ENCODE data around the gene PGM2L1.
"Not testable (repeated sequence)": the region's sequence is repeated elsewhere in the genome, so short reads cannot be mapped to it uniquely, and the experiment has no call there.

Gene PGM2L1

DNA sequence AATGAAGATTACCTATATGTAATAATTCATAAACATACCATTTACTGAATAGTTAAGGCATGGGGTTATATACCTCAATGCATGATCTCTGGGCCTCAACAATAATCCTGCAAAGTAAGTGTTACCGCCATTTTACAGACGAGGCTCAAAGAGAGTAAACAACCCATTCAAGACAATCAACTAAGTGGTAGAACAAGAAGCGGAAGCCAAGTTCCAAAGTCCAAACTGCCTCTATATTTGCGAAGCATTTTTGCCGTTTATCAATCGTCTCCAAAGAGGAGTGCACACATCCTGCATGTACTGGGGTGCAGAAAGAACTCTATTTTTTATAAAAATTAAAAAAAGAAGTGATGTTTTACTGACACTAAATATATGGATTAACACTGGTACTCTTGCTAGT lies 59.3 kb downstream of the PGM2L1 start:
- no peak for DNase-seq (ENCODE audit: low read depth)

DNA sequence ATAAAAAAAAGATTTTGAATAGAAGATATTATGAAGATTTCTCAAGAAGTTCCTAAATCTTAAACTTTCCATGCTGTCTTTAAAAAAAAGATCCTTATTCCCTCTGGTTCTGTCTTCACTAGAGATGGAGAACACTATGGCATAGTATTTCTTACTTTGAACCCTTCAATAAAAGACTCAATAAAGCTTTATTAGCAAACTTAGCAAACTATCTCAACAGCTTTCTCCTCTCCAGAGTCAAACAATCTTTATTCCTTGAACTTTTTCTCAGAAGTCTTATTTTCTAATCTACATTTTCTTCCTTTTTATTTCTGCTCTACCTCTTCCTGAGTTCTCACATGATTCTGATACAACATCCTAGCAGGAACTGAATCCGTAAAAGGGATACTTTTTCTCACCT lies 65.0 kb downstream of the PGM2L1 start:
- DNase-seq (ENCODE audit: low read depth): no peak

DNA sequence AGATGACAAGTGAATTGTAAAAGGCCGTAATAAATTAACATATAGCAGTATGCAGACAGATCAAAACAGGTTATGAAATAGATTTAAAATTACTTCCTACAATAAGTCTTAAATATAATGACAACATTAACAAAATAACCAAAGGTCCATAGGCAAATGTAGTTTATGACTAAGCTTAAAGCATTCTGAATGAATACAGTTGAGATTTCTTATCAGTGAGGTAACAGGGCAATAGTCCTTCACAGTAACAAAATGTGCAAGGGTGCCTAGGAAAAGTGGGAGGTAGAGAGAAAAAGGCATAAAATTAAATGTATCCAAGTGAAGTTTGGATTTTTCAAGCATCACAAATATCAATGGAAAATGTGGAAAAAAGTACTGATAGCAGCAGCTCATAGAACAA lies 65.9 kb downstream of the PGM2L1 start:
- no peak for DNase-seq (ENCODE audit: low read depth)

DNA sequence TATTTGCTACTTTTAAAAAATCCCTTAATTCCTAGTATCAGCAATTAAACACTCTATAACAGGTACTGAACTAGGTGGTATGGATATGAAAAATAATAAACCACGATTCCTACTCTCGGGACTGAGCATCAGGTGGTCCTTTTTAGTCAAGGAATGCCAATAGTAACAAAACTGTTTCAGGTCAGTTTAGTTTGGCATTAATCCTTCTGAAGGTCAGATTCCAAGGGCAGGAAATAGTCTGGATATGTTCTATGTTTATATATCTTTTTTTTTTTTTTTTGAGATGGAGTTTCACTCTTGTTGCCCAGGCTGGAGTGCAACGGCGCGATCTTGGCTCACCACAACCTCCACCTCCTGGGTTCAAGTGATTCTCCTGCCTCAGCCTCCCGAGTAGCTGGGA lies 67.2 kb downstream of the PGM2L1 start:
- not testable (repeated sequence) for DNase-seq (ENCODE audit: low read depth)

DNA sequence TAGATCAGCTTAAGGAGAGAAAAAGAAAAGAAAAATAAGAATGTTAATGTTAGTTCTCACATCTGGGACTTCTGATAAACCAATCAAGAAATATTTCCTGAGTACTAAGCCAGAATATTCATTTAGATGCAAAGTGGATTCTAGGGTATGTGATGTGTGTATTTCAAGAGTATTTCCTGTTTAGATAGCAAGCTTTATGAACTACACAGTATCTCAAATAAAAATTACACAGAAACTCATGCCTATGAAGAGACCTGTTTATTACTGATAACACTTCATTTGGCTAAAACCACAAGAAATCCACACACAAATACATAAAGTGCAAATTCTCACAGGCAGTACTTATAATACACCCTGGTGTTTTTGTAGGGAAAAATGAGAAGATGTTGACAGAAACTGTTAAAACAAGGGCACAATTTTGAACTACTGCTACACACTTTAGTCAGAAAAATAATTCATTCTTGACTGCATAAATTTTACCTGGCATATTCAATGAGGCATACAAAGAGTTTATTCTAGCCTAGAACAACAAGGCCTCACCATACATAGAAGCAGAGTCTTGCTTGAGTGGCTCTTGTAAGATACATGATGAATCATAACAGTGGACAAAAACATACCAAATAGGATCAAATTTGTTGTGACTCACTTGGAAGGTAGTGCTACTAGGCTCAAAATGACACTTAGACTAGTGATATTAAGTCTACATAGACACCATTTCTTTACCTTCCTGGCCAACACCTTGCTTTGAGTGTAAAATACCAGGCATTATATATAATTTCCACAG lies 68.0 kb downstream of the PGM2L1 start:
- peak; percentile 79 for DNase-seq (ENCODE audit: low read depth)

DNA sequence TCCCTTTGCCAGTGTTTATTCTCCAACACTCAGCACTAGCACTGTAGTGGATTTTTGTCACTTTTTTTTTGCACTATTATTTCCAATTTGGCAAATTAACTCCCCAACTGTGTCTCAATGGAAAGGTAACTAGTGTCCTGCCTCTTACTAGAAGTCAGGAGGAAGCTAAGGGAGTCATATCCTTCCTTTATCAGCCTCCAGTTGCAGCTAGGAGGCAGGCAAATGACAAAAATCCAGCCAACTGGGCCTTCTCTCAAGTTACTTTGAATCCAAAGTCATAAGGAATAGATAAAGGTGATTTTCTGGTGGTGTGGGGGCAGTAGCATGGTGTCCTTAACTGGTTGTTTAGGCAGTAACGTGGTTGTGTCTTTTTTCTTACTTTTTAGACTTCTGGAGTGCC lies 71.2 kb downstream of the PGM2L1 start:
- DNase-seq (ENCODE audit: low read depth): no peak

DNA sequence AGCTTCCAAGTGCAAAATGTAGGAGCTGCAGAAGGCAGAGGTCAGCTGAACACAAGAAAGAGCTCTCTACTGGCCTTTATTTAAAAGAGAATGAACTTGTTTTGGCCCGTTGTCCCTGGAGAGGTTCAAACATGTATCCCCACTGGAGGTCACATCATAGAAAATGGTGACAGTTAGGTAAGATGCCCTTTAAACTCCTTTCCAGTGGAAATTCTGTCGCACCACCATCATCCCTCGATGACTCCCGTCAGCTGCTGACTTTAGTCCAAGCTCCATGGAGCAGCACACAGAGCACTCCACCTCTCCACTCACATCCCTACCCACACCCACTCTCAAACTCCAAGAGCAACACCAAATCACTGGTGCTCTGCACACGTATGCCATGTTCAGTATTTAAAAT lies 71.6 kb downstream of the PGM2L1 start:
- DNase-seq (ENCODE audit: low read depth): no peak

DNA sequence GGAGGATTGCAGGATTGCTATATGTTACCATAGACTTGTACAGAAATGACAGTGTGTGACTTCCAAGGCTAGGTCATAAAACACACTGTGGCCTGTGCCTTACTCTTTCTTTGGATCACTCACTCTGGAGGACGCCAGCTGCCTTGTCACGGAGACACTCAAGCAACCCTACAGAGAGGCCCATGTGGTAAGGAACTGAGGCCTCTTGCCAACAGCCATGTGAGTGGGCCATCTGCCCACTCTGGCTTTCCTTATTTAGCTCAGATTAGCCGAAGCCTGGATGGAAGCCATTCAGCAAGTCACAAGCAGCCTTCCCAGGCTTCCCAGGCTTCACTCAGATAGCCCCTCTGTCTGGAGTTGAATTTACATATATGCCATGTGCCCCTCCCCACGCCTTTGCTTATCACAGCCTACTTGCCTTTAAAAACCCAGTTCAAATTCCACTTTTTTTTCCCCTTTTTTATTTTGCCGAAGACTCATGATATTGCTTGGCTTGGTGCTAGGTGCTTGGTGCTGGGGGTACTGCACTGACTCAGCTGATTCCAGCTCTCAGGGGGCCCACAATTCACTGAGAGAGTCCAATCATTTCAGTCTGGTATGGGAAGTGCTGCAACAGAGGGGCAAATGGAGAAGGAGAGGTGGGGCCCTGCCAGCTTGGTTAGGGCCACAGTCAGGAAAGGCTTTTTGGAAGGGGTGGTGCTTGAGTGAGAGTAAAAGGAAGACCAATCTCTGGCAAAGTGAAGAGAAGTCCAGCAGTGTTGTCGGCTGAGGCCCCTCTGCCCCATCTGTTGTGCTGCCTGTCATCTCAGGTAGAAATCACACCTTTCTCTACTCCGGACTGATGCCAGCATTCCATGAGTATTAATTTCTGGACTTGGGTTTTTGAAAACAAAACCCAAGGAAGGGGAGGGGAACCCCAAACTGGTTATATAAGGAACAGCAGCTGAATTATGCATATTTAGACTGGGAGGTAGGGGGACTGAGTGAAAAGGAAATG lies 72.3 kb downstream of the PGM2L1 start:
- DNase-seq (ENCODE audit: low read depth): no peak

DNA sequence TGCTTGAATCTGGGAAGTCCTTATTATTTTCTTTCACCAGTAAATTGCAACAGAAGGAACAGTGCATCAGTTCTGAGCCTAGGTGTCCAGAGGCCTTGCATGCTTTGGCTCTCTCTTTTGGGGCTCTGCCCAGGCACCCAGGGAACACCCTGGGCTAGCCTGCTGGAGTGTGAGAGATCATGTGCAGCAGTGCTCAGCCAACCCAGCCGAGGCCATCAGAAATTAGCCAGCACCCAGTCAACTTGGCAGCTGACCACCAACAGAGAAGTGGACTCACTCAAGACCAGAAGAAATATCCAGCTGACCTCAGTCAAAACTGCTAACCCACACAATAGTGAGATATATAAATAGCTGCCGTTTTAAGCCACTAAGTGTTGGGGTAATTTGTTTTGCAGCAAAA lies 75.6 kb downstream of the PGM2L1 start:
- no peak for DNase-seq (ENCODE audit: low read depth)

DNA sequence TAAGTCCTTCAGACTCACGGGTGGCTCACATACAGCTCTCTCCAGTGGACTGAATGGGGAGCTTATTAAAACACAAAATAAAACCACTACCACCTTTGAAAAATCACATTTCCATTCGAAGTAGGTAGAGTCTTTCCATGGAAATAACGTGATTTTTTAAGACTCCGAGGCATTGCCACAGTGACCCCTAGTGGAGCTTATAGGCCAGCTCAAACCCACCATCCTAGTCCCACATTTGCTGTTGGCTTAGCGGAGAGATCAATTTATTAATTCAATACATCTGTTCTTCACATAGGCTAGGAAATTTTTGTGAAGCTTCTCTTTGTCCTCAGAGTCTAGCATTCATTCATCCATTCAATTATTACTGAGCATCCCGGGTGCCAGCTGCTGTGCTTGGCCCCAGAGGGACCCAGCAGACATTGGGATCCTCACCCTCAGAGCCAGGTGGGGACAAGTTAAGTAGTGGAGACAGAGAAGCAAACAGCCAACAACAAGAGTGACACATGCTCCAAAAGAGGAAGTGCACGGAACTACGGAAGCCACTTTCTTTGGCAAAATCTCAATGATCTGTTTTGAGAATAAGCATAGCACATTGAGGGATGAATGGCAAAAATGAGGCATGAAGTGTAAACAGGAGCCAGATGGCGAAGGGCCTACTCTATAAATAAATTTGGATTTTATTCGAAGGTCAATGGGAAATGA lies 76.6 kb downstream of the PGM2L1 start:
- peak; percentile 20 for DNase-seq (ENCODE audit: low read depth)

DNA sequence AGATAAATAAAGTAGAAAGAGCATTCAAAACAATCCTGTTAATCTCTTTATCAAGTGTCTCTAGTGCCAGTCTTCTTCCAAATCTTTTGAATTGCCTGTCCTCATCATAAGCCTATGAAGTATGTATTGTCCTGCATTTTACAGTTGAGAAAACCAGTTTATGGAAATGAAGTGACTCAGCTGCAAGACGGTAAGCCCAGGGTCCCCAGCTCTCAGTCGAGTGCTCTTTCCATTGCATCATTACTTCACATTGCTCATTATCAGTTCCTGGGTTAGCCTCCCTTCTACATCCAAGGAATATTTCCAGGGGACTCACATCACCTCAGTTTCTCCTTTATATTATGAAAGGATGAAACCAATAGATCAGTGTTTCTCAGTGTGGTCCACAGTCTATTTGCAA lies 77.7 kb downstream of the PGM2L1 start:
- peak; percentile 30 for DNase-seq (ENCODE audit: low read depth)

DNA sequence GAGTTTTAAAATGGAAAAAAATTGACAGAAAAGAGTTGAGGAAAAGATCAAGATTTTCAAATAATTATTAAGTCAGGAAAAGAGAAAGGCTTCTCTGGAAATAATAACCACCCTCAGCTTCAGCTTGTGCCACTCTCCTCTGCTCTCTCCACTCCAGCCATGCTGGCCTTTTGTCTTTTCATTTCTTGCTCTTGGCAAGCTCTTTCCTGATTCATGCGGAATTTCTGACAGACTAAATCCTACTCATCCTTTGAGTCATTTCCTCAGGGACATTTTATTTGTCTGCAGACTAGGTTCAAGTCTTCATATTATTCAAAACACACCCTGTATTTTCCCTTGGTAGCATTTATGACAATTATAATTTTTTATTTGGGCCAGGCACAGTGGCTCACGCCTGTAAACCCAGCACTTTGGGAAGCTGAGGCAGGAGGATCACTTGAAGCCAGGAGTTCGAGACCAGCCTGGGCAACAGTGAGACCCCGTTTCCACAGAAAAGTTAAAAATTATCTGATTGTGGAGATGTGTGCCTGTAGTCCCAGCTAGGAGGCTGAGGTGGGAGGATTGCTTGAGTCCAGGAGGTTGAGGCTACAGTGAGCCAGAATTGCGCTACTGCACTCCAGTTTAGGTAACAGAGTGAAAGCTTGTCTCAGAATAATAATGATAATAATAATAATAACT lies 79.0 kb downstream of the PGM2L1 start:
- peak; percentile 94 for DNase-seq (ENCODE audit: low read depth)

DNA sequence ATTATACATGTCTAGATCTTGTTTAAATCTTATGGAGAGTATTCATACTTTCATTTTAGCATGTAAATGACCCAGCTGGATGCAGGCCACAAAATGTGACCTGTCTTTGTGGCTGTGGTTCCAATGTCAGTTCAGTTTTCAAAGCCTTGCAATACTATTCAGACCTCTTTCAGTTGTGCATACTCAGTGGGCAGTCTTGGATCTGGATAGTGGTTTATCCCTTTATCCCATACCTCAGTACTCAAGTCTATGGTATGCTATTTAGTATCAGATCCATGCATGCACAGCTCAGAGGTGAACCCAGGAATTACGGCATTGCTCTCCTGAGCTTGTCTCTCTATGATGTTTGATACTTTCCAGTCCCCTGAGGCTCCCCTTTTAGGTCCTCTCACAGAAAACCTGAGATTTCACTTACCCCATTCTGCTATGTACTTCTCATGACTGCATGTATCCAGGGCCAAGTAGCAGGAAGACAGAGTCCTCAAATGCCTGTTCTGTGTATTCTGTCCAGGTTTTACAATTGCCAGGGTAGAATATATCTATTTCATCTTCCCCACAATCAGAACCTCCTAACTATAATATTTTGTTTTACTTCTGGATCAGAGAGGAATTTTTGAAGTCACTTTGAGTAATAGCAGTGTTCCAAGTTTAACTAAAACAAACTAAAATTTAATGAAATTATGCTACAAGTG lies 79.8 kb downstream of the PGM2L1 start:
- peak; percentile 54 for DNase-seq (ENCODE audit: low read depth)

DNA sequence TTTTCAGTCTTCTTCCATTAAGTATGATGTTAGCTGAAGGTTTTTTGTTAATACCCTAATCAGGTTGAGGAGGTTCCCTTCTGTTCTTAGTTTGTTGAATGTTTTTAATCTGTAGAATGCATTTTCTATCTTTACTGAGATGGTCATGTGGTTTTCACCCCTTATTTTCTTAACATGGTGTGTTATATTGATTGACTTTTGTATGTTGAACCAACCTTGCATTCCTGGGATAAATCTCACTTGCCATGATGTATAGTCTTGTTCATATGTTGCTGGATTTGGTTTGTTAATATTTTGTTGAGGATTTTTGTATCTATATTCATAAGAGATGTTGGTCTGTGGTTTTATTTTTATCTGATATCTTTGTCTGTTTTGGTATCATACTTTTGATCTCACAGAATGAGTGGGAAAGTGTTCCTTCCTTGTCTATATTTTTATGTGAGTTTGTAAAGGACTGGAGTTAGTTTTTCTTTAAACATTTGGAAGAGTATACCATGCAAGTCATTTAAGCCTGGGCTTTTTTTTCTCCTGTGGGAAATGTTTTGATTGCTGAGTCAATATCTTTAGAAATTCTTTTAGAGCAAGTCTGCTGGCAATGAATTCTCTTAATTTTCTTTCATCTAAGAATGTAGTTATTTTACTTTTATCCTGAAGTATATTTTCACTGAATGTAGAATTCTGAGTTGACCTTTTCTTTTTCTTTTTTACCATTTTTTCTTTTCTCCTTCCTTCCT lies 81.3 kb downstream of the PGM2L1 start:
- peak; percentile 13 for DNase-seq (ENCODE audit: low read depth)

DNA sequence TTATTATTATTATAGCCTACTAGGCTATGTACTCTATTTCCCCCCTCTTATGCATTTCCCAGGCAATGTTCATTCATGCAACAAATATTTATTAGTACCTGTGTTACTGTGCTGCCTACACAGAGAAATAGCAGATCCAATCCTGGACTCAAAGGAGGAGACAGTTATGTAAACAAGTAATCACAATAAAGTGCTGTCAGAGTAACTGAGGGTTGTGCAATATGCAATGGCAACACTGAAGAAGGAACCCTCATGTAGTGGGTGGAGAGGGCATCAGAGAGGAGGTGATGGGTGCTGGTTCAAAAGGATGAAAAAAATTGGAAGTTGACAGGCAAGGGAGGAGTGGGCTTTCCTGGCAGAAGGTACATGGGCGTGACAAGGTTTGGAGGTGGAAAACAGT lies 85.9 kb downstream of the PGM2L1 start:
- no peak for DNase-seq (ENCODE audit: low read depth)

DNA sequence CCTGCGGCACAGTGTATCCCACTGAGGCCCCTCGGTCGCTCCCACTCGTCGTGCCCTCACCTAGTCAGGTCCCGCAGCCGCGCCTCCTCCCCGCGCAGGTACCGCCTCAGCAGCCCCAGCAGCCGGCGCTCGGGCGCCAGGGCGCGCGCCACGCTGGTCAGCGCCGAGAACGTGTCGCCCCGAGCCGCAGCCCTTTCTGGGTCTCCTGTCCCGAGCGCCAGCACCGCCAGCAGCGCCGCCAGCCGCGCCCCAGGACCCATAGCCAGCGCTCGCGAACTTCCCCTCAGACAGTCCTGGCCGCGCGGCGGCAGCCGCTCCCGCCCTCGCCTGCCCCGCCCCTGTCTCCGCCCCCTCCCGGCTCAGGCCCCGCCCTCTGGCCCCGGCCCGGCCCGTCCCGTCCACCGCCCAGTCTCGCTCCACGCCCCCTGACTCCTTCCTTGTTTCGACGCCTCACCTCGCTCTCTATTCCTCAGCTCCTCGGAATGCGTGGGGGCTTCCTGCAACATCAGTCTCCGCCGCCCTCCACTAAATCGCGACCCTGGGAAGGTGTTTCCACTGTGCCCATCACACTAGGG lies 86.8 kb downstream of the PGM2L1 start, which contains the start of gene P4HA3:
P4HA3 (minus strand) TSS at position 289 of the 575 bp plus-strand sequence; CDS start at position 260, 29 bp downstream.
- peak; percentile 30 for DNase-seq (ENCODE audit: low read depth)

DNA sequence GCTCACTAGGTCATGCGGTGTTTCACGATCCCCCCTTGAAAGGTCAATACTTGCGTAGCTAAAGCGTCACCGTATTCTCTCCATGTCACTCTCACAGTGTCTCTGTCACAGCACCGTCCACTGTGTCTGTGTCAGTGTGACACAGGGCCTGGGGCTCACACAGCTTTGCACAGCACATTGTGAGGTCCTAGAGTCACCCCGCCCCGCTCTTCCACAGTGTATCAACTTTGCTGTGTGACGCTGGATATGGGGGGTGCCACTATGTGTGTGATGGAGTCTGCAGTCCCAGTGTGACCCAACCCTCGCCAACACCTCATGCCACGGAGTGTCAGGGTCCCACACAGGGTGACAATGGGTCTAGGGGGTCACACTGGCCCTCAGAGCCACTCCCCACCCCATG lies 87.4 kb downstream of the PGM2L1 start:
- no peak for DNase-seq (ENCODE audit: low read depth)

DNA sequence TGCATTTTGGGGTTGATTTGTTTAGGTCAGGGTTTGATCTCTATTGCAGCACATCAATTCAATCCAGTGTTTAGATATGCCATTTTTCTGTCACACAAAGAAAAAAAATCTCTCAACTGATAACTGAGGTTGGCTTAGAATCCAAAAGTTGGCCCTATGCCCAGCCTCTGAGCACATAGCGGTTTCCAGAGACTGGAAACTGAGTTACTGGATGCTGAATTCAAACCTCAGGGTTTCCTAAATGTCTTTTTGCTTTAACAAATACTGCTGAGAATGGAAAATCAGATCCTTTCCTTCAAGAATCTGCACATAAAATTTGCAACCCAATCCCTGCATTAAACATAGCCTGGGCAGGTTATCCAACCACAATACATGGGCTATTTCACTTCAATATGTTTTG lies 90.8 kb downstream of the PGM2L1 start:
- no peak for DNase-seq (ENCODE audit: low read depth)

DNA sequence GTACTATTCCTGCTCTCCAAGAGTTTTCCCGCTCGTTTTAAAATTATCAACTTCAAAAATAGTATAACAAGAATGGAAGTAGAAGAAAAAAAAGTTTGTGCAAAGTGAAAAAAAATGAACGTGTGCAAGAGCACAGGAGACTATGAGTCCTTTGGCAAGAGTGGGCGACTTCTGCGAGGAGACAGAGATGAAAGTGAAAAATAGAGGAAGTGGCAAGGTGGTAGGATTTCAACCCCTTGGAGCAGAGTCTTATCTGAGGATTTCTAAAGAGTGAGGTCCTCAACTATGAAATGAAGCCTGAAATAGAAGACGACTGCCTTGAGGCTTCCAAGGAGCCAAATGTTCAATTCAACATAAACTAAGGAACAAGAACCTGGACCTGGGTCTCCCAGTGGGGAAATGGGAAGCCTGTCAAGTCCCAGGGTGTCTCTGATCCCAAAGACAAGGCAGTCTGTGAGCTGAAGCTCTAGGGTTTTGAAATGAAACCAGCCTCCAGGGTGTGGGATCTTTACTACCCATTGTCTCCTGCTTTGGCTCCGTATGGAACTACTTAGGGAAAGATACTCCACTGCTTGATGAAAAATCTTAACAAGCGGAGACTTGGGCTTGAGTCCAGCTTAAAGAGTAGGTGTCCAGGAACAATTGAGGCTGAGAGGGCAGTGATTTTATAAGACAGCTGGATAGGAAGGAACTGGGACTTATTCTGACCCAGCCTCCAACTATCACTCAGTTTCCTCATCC lies 91.6 kb downstream of the PGM2L1 start:
- DNase-seq (ENCODE audit: low read depth): no peak

Data from ELR (cell line).